ENCODE results near the gene GYG1. TPM values are rescaled to one million over a fixed set of nuclear protein-coding genes. Genes with fewer than 3 reads are reported as not detected.

GYG1 gene
- total and polyA plus RNA-seq, 2 experiments from 2014 or later, result 33.2 to 40.9 TPM

- no peak overlapping the region for H3K27ac ChIP-seq (ENCODE audit: low read depth)
- no peaks in the 10 kb centered on the region for H4K20me1 ChIP-seq (replicated peaks; ENCODE audit: insufficient read depth)
- ATAC-seq (no peak), DNase-seq (ENCODE audit: low spot score) (no peak)
- peaks cover 44% of the 10 kb centered on the region for H3K4me1 Mint-ChIP-seq
- H3K4me2 ChIP-seq, result no peak overlapping the region
- no peak overlapping the region for H2AFZ ChIP-seq
- H3K79me2 ChIP-seq (replicated peaks; ENCODE audit: insufficient read depth), result no peaks in the 10 kb centered on the region
- H3K4me3 ChIP-seq, result no peak overlapping the region
- H3K27me3 ChIP-seq (ENCODE audit: insufficient read depth), result no peaks in the 10 kb centered on the region
- peaks cover 9% of the 10 kb centered on the region for H3K27me3 Mint-ChIP-seq (ENCODE audit: insufficient read depth, low read depth, poor library complexity)
- H3K36me3 ChIP-seq (ENCODE audit: insufficient read depth), result peaks cover 5% of the 10 kb centered on the region
- peaks cover 32% of the 10 kb centered on the region for H3K36me3 Mint-ChIP-seq (ENCODE audit: low read depth)
- H3K27ac Mint-ChIP-seq, result no peak overlapping the region; the same call in 1 of the 2 replicates
- TF ChIP-seq NANOG (IDR thresholded peaks at IDR 0.05; ENCODE audit: borderline replicate concordance) (no peak), EZH2 (IDR thresholded peaks at IDR 0.05; ENCODE audit: low read depth, unreplicated experiment) (no peak), ZNF331 (CRISPR knock-in tag; IDR thresholded peaks at IDR 0.05; ENCODE audit: low read depth) (no peak), EZH2phosphoT487 (IDR thresholded peaks at IDR 0.05; ENCODE audit: unreplicated experiment) (no peak), CTCF (conservative IDR thresholded peaks at IDR 0.05; ENCODE audit: low read depth in 2 of 2) (no peak), CREB1 (CRISPR knock-in tag; IDR thresholded peaks at IDR 0.05; ENCODE audit: low read depth) (no peak), POLR2AphosphoS5 (IDR thresholded peaks at IDR 0.05; ENCODE audit: low read depth) (no peak), STAT1 (IDR thresholded peaks at IDR 0.05; ENCODE audit: unreplicated experiment) (no peak), ZNF114 (CRISPR knock-in tag; IDR thresholded peaks at IDR 0.05) (no peak)
- TF ChIP-seq, protein P1, sequence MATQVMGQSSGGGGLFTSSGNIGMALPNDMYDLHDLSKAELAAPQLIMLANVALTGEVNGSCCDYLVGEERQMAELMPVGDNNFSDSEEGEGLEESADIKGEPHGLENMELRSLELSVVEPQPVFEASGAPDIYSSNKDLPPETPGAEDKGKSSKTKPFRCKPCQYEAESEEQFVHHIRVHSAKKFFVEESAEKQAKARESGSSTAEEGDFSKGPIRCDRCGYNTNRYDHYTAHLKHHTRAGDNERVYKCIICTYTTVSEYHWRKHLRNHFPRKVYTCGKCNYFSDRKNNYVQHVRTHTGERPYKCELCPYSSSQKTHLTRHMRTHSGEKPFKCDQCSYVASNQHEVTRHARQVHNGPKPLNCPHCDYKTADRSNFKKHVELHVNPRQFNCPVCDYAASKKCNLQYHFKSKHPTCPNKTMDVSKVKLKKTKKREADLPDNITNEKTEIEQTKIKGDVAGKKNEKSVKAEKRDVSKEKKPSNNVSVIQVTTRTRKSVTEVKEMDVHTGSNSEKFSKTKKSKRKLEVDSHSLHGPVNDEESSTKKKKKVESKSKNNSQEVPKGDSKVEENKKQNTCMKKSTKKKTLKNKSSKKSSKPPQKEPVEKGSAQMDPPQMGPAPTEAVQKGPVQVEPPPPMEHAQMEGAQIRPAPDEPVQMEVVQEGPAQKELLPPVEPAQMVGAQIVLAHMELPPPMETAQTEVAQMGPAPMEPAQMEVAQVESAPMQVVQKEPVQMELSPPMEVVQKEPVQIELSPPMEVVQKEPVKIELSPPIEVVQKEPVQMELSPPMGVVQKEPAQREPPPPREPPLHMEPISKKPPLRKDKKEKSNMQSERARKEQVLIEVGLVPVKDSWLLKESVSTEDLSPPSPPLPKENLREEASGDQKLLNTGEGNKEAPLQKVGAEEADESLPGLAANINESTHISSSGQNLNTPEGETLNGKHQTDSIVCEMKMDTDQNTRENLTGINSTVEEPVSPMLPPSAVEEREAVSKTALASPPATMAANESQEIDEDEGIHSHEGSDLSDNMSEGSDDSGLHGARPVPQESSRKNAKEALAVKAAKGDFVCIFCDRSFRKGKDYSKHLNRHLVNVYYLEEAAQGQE (IDR thresholded peaks at IDR 0.05; ENCODE audit: unreplicated experiment), result no peak
- H3K4me3 Mint-ChIP-seq, result no peak overlapping the region
- no peaks in the 10 kb centered on the region for H3K9me2 ChIP-seq (ENCODE audit: insufficient read depth)
- no peaks in the 10 kb centered on the region for H3F3A ChIP-seq (replicated peaks; ENCODE audit: low read depth)
- H3K9me3 Mint-ChIP-seq, result no peaks in the 10 kb centered on the region
- peaks cover 23% of the 10 kb centered on the region for H3K4me1 ChIP-seq (ENCODE audit: insufficient read depth)
These were observed 25.6 kb downstream of the GYG1 start for GRCh38 chr3:149016669-149017541.
